Transverse colon (tissue), 4 donors: ENCODE measurements around the gene GRIA4. TPM values are rescaled to one million over a fixed set of nuclear protein-coding genes. Genes with fewer than 3 reads are reported as not detected.

ENCODE experiments used
- DNase-seq: peaks from one replicate; pipeline ENCODE4 v3.0.0-alpha.2; 2019
- H3K27ac ChIP-seq, 4 donors: fragments of 200-600 bp; sonication (generic); 2 replicates each; pipeline ENCODE4 v1.5.1; 2016 to 2018; ENCODE audit warnings: inconsistent platforms in 4 of 4
- H3K27me3 ChIP-seq: fragments of 200-600 bp; sonication (generic); 2 replicates; pipeline ENCODE4 v1.5.1; 2017; ENCODE audit warnings: inconsistent platforms
- H3K36me3 ChIP-seq, 4 donors: fragments of 200-600 bp; sonication (generic); 2 replicates each; pipeline ENCODE4 v1.5.1; 2017 to 2019; ENCODE audit warnings: inconsistent platforms in 4 of 4
- H3K4me1 ChIP-seq, 4 donors: fragments of 200-600 bp; sonication (generic); 2 replicates each; pipeline ENCODE4 v1.5.1; 2017 to 2020; ENCODE audit warnings: inconsistent platforms in 4 of 4
- H3K4me3 ChIP-seq, 4 donors: fragments of 200-600 bp; sonication (generic); 1 replicate in 1 of 4; 2 replicates in 3 of 4; pipeline versions ENCODE4 v1.5.1 to v1.6.1; 2017 to 2019; ENCODE audit warnings: inconsistent platforms in 4 of 4
- H3K9me3 ChIP-seq, 2 donors: fragments of 200-600 bp; sonication (generic); 2 replicates each; pipeline ENCODE4 v1.5.1; 2017 to 2019; ENCODE audit warnings: inconsistent platforms in 2 of 2
- EP300 ChIP-seq: sonication (generic); formaldehyde crosslinking; IDR thresholded peaks from one replicate; pipeline ENCODE4 v1.6.1; 2017; ENCODE audit warnings: antibody characterized with exemption, low read depth
- POLR2A ChIP-seq: fragments of 450-650 bp; IDR thresholded peaks from one replicate; pipeline ENCODE4 v1.6.1; 2016; ENCODE audit warnings: antibody characterized with exemption, mild to moderate bottlenecking, moderate library complexity
- POLR2AphosphoS5 ChIP-seq, 3 donors: sonication (generic); formaldehyde crosslinking; IDR thresholded peaks; one replicate each; pipeline ENCODE4 v1.6.1; 2016; ENCODE audit warnings: antibody characterized with exemption in 3 of 3
- WGBS, 2 donors: methylation state at CpG; one replicate each; pipeline ENCODE4 v1.1.5; 2018; ENCODE audit warnings: low coverage in 1 of 2; 5-methylcytosine and 5-hydroxymethylcytosine counted together
- in situ Hi-C, 4 donors: fragments of 200-750 bp; cut with MboI; loops; one replicate each; pipeline versions ENCODE4 v1.15.0 to v1.15.1; 2017; ENCODE audit warnings: low sequenced_read_pairs in 3 of 4, low pct_ligation_motif_present in 1 of 4, low pct_unique_long_range_greater_than_20kb in 1 of 4
- intact Hi-C: fragments of 100-400 bp; cut with DNase I; formaldehyde crosslinking; loops from one replicate; pipeline ENCODE4 v1.15.1; 2023; ENCODE audit warnings: low total_unique reads
- total RNA-seq, 4 donors: library from RNA; depleted of rRNA; stranded (reverse); fragments of >200 nt; gene quantifications; one replicate each; pipeline ENCODE4 v1.1.0, GENCODE V29; 2016
- TF ChIP-seq, protein P1 (sequence below), 5 experiments: fragments of 200-600 bp in 3 of 5; fragments of 450-650 bp in 2 of 5; sonication (generic) in 3 of 5; IDR thresholded peaks; 1 replicate in 2 of 5; 2 replicates in 3 of 5; pipeline ENCODE4 v1.5.1; 2016 to 2017; ENCODE audit warnings: antibody characterized with exemption in 5 of 5, inconsistent platforms in 3 of 5, mild to moderate bottlenecking in 2 of 5, moderate library complexity in 1 of 5

GRIA4 gene
- total RNA-seq, 4 donors from 2014 or later = 0.79 to 2.4 (median 1.4) TPM; not detected in 1

DNA sequence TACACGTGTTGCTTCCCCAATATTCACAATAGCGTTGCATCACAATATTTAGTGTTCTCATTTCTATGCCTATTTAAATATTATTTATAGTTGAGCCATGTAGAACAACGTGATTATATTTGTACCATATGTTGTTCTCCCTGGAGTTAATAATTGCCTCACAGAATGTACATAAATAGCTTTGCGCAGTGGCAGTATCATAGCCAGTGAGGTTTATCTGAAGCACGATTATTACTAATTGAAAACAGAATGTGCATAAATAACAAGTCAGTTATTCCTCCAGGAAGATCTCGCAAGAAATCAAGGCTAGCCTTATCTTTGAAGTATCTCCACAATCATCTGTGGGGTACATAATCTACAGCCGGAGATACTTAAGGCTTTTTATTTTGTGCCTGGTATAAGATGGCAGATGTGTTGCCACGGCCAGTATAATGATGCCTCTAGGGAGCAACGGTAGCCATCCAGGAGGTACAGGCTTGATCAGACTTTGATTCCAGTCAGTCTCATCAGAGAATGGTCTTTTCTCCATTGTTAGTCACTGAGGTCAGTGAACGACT, 214.7 kb downstream of the GRIA4 start:
- H3K27ac ChIP-seq = no peak overlapping the region
- no peak for TF ChIP-seq POLR2AphosphoS5 (IDR thresholded peaks at IDR 0.05)
- no peak for TF ChIP-seq EP300
- DNase-seq = no peak
- no peaks in the 10 kb centered on the region for H3K27me3 ChIP-seq
- intact Hi-C loops = no loop called here
- in situ Hi-C loops = loop anchor here in 1 of 4 donors (25.0 kb wide), 1 partner anchor 1212 kb away; no protein-coding TSS in a partner anchor
- H3K4me1 ChIP-seq = no peaks in the 10 kb centered on the region
- no peaks in the 10 kb centered on the region for H3K36me3 ChIP-seq
- no peak overlapping the region for H3K4me3 ChIP-seq
- 79 to 80% methylated on average over 8 to 10 of the region's 10 CpGs for WGBS, 2 donors
- H3K9me3 ChIP-seq = no peaks in the 10 kb centered on the region

DNA sequence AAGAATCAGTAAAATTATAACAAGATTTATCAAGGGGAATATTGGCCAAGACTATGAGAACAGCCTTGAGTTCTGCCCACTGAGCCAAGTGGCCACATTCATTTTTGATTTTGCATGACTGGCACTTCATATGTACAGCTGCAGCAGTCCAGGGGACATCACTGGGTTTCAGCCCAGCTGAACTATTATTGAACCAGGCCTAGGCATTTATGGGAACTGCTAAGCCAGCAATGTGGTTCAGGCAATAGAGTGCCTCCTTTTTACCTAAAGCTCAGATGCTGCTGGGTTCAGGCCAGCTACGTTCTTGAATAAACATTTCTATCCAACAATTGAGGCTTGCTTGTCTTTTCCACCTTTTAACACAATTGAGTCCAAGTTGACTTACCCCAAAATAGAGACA, 215.3 kb downstream of the GRIA4 start:
- no peak overlapping the region for H3K4me3 ChIP-seq
- no peak for DNase-seq
- in situ Hi-C loops = loop anchor here in 1 of 4 donors (25.0 kb wide), 1 partner anchor 1213 kb away; no protein-coding TSS in a partner anchor
- intact Hi-C loops = no loop called here
- no peaks in the 10 kb centered on the region for H3K9me3 ChIP-seq
- no peaks in the 10 kb centered on the region for H3K36me3 ChIP-seq
- TF ChIP-seq POLR2AphosphoS5 (IDR thresholded peaks at IDR 0.05) (no peak), POLR2A (no peak), EP300 (no peak)
- TF ChIP-seq, protein P1, sequence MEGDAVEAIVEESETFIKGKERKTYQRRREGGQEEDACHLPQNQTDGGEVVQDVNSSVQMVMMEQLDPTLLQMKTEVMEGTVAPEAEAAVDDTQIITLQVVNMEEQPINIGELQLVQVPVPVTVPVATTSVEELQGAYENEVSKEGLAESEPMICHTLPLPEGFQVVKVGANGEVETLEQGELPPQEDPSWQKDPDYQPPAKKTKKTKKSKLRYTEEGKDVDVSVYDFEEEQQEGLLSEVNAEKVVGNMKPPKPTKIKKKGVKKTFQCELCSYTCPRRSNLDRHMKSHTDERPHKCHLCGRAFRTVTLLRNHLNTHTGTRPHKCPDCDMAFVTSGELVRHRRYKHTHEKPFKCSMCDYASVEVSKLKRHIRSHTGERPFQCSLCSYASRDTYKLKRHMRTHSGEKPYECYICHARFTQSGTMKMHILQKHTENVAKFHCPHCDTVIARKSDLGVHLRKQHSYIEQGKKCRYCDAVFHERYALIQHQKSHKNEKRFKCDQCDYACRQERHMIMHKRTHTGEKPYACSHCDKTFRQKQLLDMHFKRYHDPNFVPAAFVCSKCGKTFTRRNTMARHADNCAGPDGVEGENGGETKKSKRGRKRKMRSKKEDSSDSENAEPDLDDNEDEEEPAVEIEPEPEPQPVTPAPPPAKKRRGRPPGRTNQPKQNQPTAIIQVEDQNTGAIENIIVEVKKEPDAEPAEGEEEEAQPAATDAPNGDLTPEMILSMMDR (IDR thresholded peaks at IDR 0.05) = no peak
- 73 to 100% methylated on average over 1 of the region's 1 CpG for WGBS, 2 donors
- no peaks in the 10 kb centered on the region for H3K4me1 ChIP-seq
- no peak overlapping the region for H3K27ac ChIP-seq
- H3K27me3 ChIP-seq = no peaks in the 10 kb centered on the region

DNA sequence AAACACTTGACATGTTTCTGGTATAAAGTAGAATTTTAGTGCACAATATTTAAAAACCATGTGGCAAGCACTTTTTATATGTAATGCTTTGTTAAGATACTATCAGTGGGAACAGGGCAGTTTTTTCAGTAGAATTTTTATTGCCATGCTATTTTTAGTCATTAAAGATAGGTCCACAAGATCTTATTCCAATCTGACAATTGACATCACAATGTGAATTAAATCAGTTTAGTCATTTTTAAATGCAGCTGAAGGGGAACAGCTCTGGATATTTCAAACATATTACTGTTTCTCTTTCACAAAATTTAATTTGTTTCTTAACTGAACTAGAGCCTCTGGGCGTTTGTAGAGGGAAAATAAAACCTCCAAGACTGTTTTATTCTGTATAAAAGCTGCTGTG, 218.0 kb downstream of the GRIA4 start:
- no peak for TF ChIP-seq EP300
- TF ChIP-seq POLR2AphosphoS5 (IDR thresholded peaks at IDR 0.05) = no peak
- no peak for TF ChIP-seq POLR2A
- TF ChIP-seq, protein P1 (IDR thresholded peaks at IDR 0.05) = no peak
- no peak overlapping the region for H3K27ac ChIP-seq
- no peak for DNase-seq
- H3K4me1 ChIP-seq = no peaks in the 10 kb centered on the region
- no peak overlapping the region for H3K4me3 ChIP-seq
- intact Hi-C loops (no loop called here), in situ Hi-C loops (loop anchor here in 1 of 4 donors (25.0 kb wide), 1 partner anchor 1216 kb away; no protein-coding TSS in a partner anchor)
- no peaks in the 10 kb centered on the region for H3K27me3 ChIP-seq
- H3K9me3 ChIP-seq = no peaks in the 10 kb centered on the region
- WGBS, 2 donors = 17 to 43% methylated on average over 1 of the region's 1 CpG
- H3K36me3 ChIP-seq = no peaks in the 10 kb centered on the region

DNA sequence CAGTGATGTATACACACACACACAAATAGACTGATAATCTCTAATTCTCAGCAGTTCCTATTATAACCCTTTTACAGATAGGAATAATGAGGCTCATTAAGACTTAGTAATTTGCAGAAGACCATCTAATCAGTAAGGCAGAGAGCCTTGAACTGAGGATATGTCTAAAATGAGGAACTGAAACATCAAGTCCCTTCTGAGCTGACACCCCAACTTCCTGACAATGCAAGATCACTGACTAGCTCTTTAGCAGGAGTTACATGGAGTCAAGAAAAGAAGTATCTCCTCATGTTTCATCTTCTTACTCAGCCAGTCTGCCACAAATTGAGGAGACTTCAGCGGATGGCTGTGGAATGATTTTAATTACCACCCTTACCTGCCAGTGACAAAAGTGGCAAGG, 219.2 kb downstream of the GRIA4 start:
- Histone ChIP-seq H3K27ac (no peak overlapping the region), H3K4me3 (no peak overlapping the region), H3K4me1 (no peaks in the 10 kb centered on the region), H3K27me3 (no peaks in the 10 kb centered on the region), H3K9me3 (no peaks in the 10 kb centered on the region), H3K36me3 (no peaks in the 10 kb centered on the region)
- TF ChIP-seq POLR2AphosphoS5 (IDR thresholded peaks at IDR 0.05) (no peak), EP300 (no peak), POLR2A (no peak)
- TF ChIP-seq, protein P1 (IDR thresholded peaks at IDR 0.05) = no peak
- in situ Hi-C loops = loop anchor here in 1 of 4 donors (25.0 kb wide), 1 partner anchor 1217 kb away; no protein-coding TSS in a partner anchor
- WGBS, 2 donors = 80% methylated on average over 1 of the region's 1 CpG; no CpG with 5 or more reads in 1 of the 2 donors
- intact Hi-C loops = no loop called here
- no peak for DNase-seq

DNA sequence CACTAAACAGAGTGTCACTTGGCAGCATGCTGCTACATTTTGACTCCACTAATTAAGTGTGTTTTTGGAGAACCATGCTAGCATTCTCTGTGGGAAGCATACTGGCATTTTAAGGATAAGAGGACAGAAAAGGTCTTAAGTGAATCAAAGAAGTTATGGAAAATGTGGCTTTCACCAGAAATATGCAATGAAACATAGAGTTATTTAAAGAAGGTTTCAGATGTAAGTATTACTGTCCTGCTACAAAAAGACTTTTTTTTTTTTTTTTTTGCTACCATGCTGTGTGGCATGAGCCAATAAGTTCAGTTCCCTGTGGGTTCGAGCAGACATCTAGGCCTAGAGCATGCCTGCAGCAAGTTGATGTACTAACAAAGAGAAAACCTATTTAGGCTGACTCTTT, 224.6 kb downstream of the GRIA4 start:
- no peaks in the 10 kb centered on the region for H3K4me1 ChIP-seq
- intact Hi-C loops (no loop called here), in situ Hi-C loops (loop anchor here in 1 of 4 donors (25.0 kb wide), 1 partner anchor 1222 kb away; no protein-coding TSS in a partner anchor)
- no peak for TF ChIP-seq EP300
- TF ChIP-seq, protein P1 (IDR thresholded peaks at IDR 0.05) = no peak
- TF ChIP-seq POLR2AphosphoS5 (IDR thresholded peaks at IDR 0.05) = no peak
- no peak for TF ChIP-seq POLR2A
- WGBS, 2 donors = 71 to 77% methylated on average over 1 of the region's 1 CpG
- DNase-seq = no peak
- no peaks in the 10 kb centered on the region for H3K27me3 ChIP-seq
- H3K4me3 ChIP-seq = no peak overlapping the region
- H3K9me3 ChIP-seq = no peaks in the 10 kb centered on the region
- no peaks in the 10 kb centered on the region for H3K36me3 ChIP-seq
- H3K27ac ChIP-seq = no peak overlapping the region
